Breast epithelium (tissue), 4 donors: ENCODE data around the gene SMARCD3. TPM values are rescaled to one million over a fixed set of nuclear protein-coding genes. Genes with fewer than 3 reads are reported as not detected.

ENCODE experiments used
- DNase-seq, 2 donors: peaks; one replicate each; pipeline ENCODE4 v3.0.0-alpha.2; 2019; ENCODE audit warnings: low spot score in 2 of 2
- H3K27ac ChIP-seq, 2 donors: fragments of 200-600 bp; sonication (generic) in 1 of 2; one replicate each; pipeline ENCODE4 v1.5.1; 2016 to 2019; ENCODE audit warnings: mild to moderate bottlenecking in 1 of 2
- H3K27me3 ChIP-seq, 2 donors: fragments of 200-600 bp; sonication (generic) in 1 of 2; one replicate each; pipeline versions ENCODE4 v1.5.1 to v1.6.0; 2017 to 2019; ENCODE audit warnings: control low read depth in 1 of 2, mild to moderate bottlenecking in 1 of 2
- H3K36me3 ChIP-seq: fragments of 200-600 bp; one replicate; pipeline ENCODE4 v1.5.1; 2019
- H3K4me1 ChIP-seq, 2 donors: fragments of 200-600 bp; sonication (generic); one replicate each; pipeline ENCODE4 v1.5.1; 2016 to 2019; ENCODE audit warnings: control low read depth in 1 of 2
- H3K4me3 ChIP-seq, 3 donors: fragments of 200-600 bp; sonication (generic); 1 replicate in 2 of 3; 2 replicates in 1 of 3; pipeline ENCODE4 v1.5.1; 2016 to 2019; ENCODE audit warnings: mild to moderate bottlenecking in 3 of 3, moderate library complexity in 2 of 3
- H3K9me3 ChIP-seq, 2 donors: fragments of 200-600 bp; sonication (generic) in 1 of 2; one replicate each; pipeline ENCODE4 v1.5.1; 2016 to 2019; ENCODE audit warnings: control low read depth in 1 of 2
- POLR2A ChIP-seq: fragments of 450-650 bp; IDR thresholded peaks from one replicate; pipeline ENCODE4 v1.6.1; 2016; ENCODE audit warnings: antibody characterized with exemption, mild to moderate bottlenecking, moderate library complexity
- POLR2AphosphoS5 ChIP-seq, 3 donors: sonication (generic); formaldehyde crosslinking; IDR thresholded peaks; one replicate each; pipeline ENCODE4 v1.6.1; 2017; ENCODE audit warnings: antibody characterized with exemption in 3 of 3
- intact Hi-C: fragments of 100-400 bp; cut with DNase I; formaldehyde crosslinking; loops from one replicate; pipeline ENCODE4 v1.15.1; 2023; ENCODE audit warnings: low total_unique reads
- total RNA-seq, 3 donors: library from RNA; depleted of rRNA; stranded (reverse); fragments of >200 nt; gene quantifications; one replicate each; pipeline ENCODE4 v1.1.0, GENCODE V29; 2016
- TF ChIP-seq, protein P1 (sequence below), 3 donors: fragments of 450-650 bp; IDR thresholded peaks; one replicate each; pipeline ENCODE4 v1.5.1; 2016 to 2017; ENCODE audit warnings: antibody characterized with exemption in 3 of 3, mild to moderate bottlenecking in 3 of 3, moderate library complexity in 3 of 3

The SMARCD3 gene
- total RNA-seq, 3 donors from 2014 or later: 21.3 to 69.5 (median 43.5) TPM

GRCh38 chr7:151244196-151244840, 4.2 kb downstream of the SMARCD3 start:
- Histone ChIP-seq H3K4me3 (peak overlapping the region in 1 of 3 donors; percentile 70), H3K27me3 (no peaks in the 10 kb centered on the region), H3K9me3 (no peaks in the 10 kb centered on the region), H3K36me3 (no peaks in the 10 kb centered on the region), H3K27ac (no peak overlapping the region), H3K4me1 (peaks cover 9 to 21% of the 10 kb centered on the region in 2 donors)
- intact Hi-C loops: no loop called here
- TF ChIP-seq, protein P1, sequence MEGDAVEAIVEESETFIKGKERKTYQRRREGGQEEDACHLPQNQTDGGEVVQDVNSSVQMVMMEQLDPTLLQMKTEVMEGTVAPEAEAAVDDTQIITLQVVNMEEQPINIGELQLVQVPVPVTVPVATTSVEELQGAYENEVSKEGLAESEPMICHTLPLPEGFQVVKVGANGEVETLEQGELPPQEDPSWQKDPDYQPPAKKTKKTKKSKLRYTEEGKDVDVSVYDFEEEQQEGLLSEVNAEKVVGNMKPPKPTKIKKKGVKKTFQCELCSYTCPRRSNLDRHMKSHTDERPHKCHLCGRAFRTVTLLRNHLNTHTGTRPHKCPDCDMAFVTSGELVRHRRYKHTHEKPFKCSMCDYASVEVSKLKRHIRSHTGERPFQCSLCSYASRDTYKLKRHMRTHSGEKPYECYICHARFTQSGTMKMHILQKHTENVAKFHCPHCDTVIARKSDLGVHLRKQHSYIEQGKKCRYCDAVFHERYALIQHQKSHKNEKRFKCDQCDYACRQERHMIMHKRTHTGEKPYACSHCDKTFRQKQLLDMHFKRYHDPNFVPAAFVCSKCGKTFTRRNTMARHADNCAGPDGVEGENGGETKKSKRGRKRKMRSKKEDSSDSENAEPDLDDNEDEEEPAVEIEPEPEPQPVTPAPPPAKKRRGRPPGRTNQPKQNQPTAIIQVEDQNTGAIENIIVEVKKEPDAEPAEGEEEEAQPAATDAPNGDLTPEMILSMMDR (IDR thresholded peaks at IDR 0.05): peak; percentile 61 to 63 (median 62)
- TF ChIP-seq POLR2AphosphoS5 (IDR thresholded peaks at IDR 0.05): no peak
- no peak for DNase-seq

GRCh38 chr7:151243408-151244195, 4.9 kb downstream of the SMARCD3 start:
- intact Hi-C loops: no loop called here
- no peak overlapping the region for H3K4me3 ChIP-seq
- no peaks in the 10 kb centered on the region for H3K9me3 ChIP-seq
- no peaks in the 10 kb centered on the region for H3K27me3 ChIP-seq
- no peaks in the 10 kb centered on the region for H3K36me3 ChIP-seq
- DNase-seq: no peak
- H3K4me1 ChIP-seq: peaks cover 9 to 21% of the 10 kb centered on the region in 2 donors
- no peak for TF ChIP-seq POLR2AphosphoS5 (IDR thresholded peaks at IDR 0.05)
- TF ChIP-seq, protein P1 (IDR thresholded peaks at IDR 0.05): no peak
- TF ChIP-seq POLR2A: no peak
- H3K27ac ChIP-seq: no peak overlapping the region

GRCh38 chr7:151243045-151243349, 5.5 kb downstream of the SMARCD3 start:
- no peaks in the 10 kb centered on the region for H3K9me3 ChIP-seq
- no peak for DNase-seq
- H3K4me3 ChIP-seq: no peak overlapping the region
- TF ChIP-seq POLR2AphosphoS5 (IDR thresholded peaks at IDR 0.05) (no peak), POLR2A (no peak)
- TF ChIP-seq, protein P1 (IDR thresholded peaks at IDR 0.05): no peak
- H3K27me3 ChIP-seq: no peaks in the 10 kb centered on the region
- intact Hi-C loops: no loop called here
- no peaks in the 10 kb centered on the region for H3K36me3 ChIP-seq
- no peak overlapping the region for H3K27ac ChIP-seq
- peaks cover 9 to 21% of the 10 kb centered on the region in 2 donors for H3K4me1 ChIP-seq

DNA sequence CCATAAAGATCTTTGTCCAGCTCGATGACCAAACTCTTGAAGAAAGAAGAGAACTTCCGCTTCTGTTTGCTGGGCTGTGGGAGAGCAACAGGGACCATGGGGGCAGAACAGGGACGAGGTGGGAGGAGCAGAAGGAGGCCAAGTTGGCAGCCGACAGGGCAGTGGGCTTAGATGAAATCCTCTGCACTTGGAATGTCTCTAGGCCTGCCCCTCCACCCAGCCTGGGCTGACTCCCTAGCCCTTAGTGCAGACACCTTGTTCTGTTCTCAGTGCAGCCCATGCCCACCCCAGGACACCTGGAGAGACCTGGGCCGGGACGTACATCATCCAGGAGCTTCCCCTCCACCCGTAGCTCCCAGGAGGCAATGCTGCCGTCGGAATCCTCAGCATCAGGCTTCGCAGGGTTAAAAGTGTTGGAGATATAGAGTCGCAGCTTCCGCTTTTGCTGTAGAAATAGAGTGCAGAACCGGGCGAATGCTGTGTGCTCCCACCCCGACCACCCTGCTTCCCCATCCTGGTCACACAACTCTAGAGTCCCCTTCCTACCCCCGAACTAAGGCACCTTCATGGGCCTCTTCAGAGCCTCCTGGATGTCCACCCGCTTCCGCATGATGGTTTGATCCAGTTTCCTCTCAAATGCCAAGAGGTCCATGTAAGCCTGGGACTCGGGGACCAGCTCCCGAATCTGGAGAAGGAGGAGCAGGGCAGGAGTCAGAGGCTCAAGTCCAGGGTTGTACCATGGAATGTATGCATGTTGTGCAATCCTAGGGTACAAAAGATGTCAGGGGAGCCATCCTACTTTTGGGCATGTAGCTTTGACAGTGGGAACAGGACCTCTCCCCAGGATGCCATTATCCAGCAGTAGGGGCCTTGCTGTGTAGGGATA, 6.1 kb downstream of the SMARCD3 start:
- peaks cover 13 to 16% of the 10 kb centered on the region in 2 donors for H3K4me1 ChIP-seq
- intact Hi-C loops: no loop called here
- no peaks in the 10 kb centered on the region for H3K9me3 ChIP-seq
- H3K27me3 ChIP-seq: no peaks in the 10 kb centered on the region
- no peaks in the 10 kb centered on the region for H3K36me3 ChIP-seq
- H3K4me3 ChIP-seq: no peak overlapping the region
- no peak overlapping the region for H3K27ac ChIP-seq
- no peak for DNase-seq
- TF ChIP-seq, protein P1 (IDR thresholded peaks at IDR 0.05): no peak
- TF ChIP-seq POLR2A: no peak
- no peak for TF ChIP-seq POLR2AphosphoS5 (IDR thresholded peaks at IDR 0.05)
